PC-3 (cell line): Measurements from ENCODE around the gene SPIRE1. TPM values are rescaled to one million over a fixed set of nuclear protein-coding genes. Genes with fewer than 3 reads are reported as not detected.

Source experiments
- ATAC-seq: fragments of 200-7000 bp; cut with Tn5 transposase; 2 replicates; pipeline ENCODE4 v1.9.1; 2020; ENCODE audit warnings: mild to moderate bottlenecking, moderate library complexity
- BruUV-seq: library from RNA; stranded (reverse); fragments of 400-500 nt; replicated peaks from 2 replicates; lab custom pipeline; 2021; lab: Mats Ljungman, UMichigan
- CTCF ChIA-PET: fragments of 300-600 bp; sonication (Branson Sonifier 250); formaldehyde crosslinking; loops from one replicate; lab custom pipeline; 2022; ENCODE audit warnings: antibody characterized with exemption; lab: Charles Lee
- POLR2A ChIA-PET: fragments of 300-600 bp; sonication (Branson Sonifier 250); formaldehyde crosslinking; loops from one replicate; lab custom pipeline; 2022; ENCODE audit warnings: antibody characterized with exemption; ENCODE audit not compliant: unreplicated experiment; lab: Charles Lee
- DNase-seq: peaks from one replicate; pipeline ENCODE4 v3.0.0-alpha.2; 2015
- H2AFZ ChIP-seq: fragments of 300-600 bp; sonication (generic); 2 replicates; pipeline ENCODE4 v1.6.0; 2016; ENCODE audit warnings: antibody characterized with exemption, low read length
- H3F3A ChIP-seq: fragments of 300-600 bp; sonication (generic); one replicate; pipeline ENCODE4 v1.6.0; 2017; ENCODE audit warnings: antibody characterized with exemption, low read length, control low read depth, mild to moderate bottlenecking; ENCODE audit not compliant: unreplicated experiment
- H3K27ac ChIP-seq: fragments of 300-600 bp; sonication (generic); 2 replicates; pipeline ENCODE4 v1.5.1; 2016; ENCODE audit warnings: mild to moderate bottlenecking, low read length
- H3K27me3 ChIP-seq: fragments of 300-600 bp; sonication (generic); 2 replicates; pipeline ENCODE4 v1.6.1; 2016; ENCODE audit warnings: low read length, mixed read lengths
- H3K36me3 ChIP-seq: fragments of 300-600 bp; sonication (generic); 2 replicates; pipeline ENCODE4 v1.6.1; 2016; ENCODE audit warnings: low read depth, mixed run types, low read length, mixed read lengths
- H3K4me1 ChIP-seq: fragments of 300-600 bp; sonication (generic); 2 replicates; pipeline ENCODE4 v1.5.1; 2016; ENCODE audit warnings: low read length; ENCODE audit not compliant: insufficient read depth
- H3K4me2 ChIP-seq: fragments of 300-600 bp; sonication (generic); 2 replicates; pipeline ENCODE4 v1.6.0; 2016; ENCODE audit warnings: low read length
- H3K4me3 ChIP-seq: fragments of 300-600 bp; sonication (generic); 2 replicates; pipeline ENCODE4 v1.5.1; 2016; ENCODE audit warnings: mild to moderate bottlenecking, low read length, mixed read lengths
- H3K79me2 ChIP-seq: fragments of 300-600 bp; sonication (generic); 2 replicates; pipeline ENCODE4 v1.6.1; 2017; ENCODE audit warnings: low read length, mixed read lengths
- H3K9ac ChIP-seq: fragments of 300-600 bp; sonication (generic); 2 replicates; pipeline ENCODE4 v1.6.0; 2016; ENCODE audit warnings: mild to moderate bottlenecking, low read length
- H3K9me2 ChIP-seq: fragments of 300-600 bp; sonication (generic); replicated peaks from 2 replicates; pipeline ENCODE4 v1.6.1; 2016; ENCODE audit warnings: mixed run types, low read length, mixed read lengths
- H3K9me3 ChIP-seq: fragments of 300-600 bp; sonication (generic); 2 replicates; pipeline ENCODE4 v1.6.1; 2016; ENCODE audit warnings: low read length, mixed read lengths
- H4K20me1 ChIP-seq: fragments of 300-600 bp; sonication (generic); 2 replicates; pipeline ENCODE4 v1.6.1; 2016; ENCODE audit warnings: low read length, mixed read lengths
- EZH2 ChIP-seq: fragments of 300-600 bp; sonication (generic); IDR thresholded peaks from one replicate; pipeline ENCODE4 v1.6.1; 2017; ENCODE audit warnings: antibody characterized with exemption, mild to moderate bottlenecking, low read length; ENCODE audit not compliant: unreplicated experiment
- EZH2phosphoT487 ChIP-seq: fragments of 300-600 bp; sonication (generic); IDR thresholded peaks from 2 replicates; pipeline ENCODE4 v1.6.1; 2018; ENCODE audit warnings: mild to moderate bottlenecking, antibody characterized with exemption, low read length, borderline replicate concordance
- intact Hi-C: fragments of 100-400 bp; cut with micrococcal nuclease; formaldehyde crosslinking; loops from 2 replicates; pipeline ENCODE4 v1.9.0; 2023
- total RNA-seq: library from RNA; depleted of rRNA; stranded (reverse); fragments of >200 nt; gene quantifications from 2 replicates; pipeline ENCODE4 v1.2.3, GENCODE V29; 2014
- TF ChIP-seq, protein P1 (sequence below): fragments of 300-600 bp; sonication (generic); conservative IDR thresholded peaks from 2 replicates; pipeline ENCODE4 v1.5.1; 2017; ENCODE audit warnings: antibody characterized with exemption, low read depth, mild to moderate bottlenecking, low read length

SPIRE1 gene
- total RNA-seq, 1 experiment from 2014 or later, result 32.4 TPM

DNA sequence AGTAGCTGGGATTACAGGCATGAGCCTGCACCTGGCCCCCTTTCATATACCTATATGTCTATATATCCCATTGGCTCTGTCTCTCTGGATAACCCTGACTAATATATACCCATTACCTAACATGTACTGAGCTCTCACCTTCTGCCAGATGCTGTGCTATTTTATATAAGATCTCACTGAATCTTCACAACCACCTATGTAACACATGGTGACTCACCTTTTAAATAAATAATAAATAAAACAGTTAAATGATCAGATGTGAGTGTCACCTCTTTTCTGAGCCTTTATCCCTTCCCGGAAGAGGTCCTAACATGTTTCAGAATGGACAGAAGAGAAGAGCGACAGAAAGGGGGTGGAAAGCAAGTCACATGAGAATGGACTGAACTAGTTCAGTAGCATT lies 123.1 kb downstream of the SPIRE1 start:
- 0 out of 2 replicates have a peak, but pooled peaks cover 4% of the 10 kb centered on the region for H4K20me1 ChIP-seq
- TF ChIP-seq, protein P1, sequence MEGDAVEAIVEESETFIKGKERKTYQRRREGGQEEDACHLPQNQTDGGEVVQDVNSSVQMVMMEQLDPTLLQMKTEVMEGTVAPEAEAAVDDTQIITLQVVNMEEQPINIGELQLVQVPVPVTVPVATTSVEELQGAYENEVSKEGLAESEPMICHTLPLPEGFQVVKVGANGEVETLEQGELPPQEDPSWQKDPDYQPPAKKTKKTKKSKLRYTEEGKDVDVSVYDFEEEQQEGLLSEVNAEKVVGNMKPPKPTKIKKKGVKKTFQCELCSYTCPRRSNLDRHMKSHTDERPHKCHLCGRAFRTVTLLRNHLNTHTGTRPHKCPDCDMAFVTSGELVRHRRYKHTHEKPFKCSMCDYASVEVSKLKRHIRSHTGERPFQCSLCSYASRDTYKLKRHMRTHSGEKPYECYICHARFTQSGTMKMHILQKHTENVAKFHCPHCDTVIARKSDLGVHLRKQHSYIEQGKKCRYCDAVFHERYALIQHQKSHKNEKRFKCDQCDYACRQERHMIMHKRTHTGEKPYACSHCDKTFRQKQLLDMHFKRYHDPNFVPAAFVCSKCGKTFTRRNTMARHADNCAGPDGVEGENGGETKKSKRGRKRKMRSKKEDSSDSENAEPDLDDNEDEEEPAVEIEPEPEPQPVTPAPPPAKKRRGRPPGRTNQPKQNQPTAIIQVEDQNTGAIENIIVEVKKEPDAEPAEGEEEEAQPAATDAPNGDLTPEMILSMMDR, result no peak
- TF ChIP-seq EZH2phosphoT487, result no peak
- TF ChIP-seq EZH2, result no peak
- no peaks in the 10 kb centered on the region for H3K9me2 ChIP-seq
- no peak overlapping the region for H2AFZ ChIP-seq
- H3K9me3 ChIP-seq, result no peaks in the 10 kb centered on the region
- no peak overlapping the region for H3K4me3 ChIP-seq
- H3K27me3 ChIP-seq, result no peaks in the 10 kb centered on the region
- H3F3A ChIP-seq, result no peaks in the 10 kb centered on the region
- BruUV-seq, result TSS peak; percentile 12
- H3K27ac ChIP-seq, result no peak overlapping the region
- H3K9ac ChIP-seq, result no peak overlapping the region
- CTCF ChIA-PET, result no interaction called here
- POLR2A ChIA-PET, result no interaction called here
- intact Hi-C loops, result no loop called here
- H3K4me2 ChIP-seq, result no peak overlapping the region
- peaks cover 9% of the 10 kb centered on the region; the same call in 1 of the 2 replicates for H3K79me2 ChIP-seq
- ATAC-seq (peak; percentile 53), DNase-seq (peak; percentile 45)
- peaks cover 18% of the 10 kb centered on the region for H3K4me1 ChIP-seq
- no peaks in the 10 kb centered on the region for H3K36me3 ChIP-seq

DNA sequence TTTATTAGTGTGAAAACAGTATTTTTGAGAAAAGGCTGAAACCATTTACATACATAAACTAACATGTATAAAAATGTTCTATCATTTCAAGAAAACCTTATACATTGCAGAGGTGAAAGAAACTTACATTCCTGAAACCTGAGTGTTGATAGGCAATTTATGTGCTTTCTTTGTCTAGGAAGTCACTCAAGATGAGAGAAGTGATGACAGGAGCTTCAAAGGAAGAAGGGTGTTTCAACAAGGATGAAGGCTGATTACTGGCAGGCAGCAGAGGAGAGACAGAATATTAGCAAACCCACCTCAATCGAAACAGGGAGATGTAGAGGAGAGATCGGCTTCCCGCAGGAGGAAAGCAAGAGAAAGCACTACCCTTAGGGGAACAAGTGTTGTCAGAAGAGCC lies 125.2 kb downstream of the SPIRE1 start:
- Histone ChIP-seq H2AFZ (no peak overlapping the region), H3K9me3 (no peaks in the 10 kb centered on the region), H4K20me1 (0 out of 2 replicates have a peak, but pooled peaks cover 4% of the 10 kb centered on the region), H3K27me3 (no peaks in the 10 kb centered on the region), H3K4me1 (peaks cover 18% of the 10 kb centered on the region), H3K9me2 (no peaks in the 10 kb centered on the region), H3K36me3 (no peaks in the 10 kb centered on the region), H3K4me2 (no peak overlapping the region), H3F3A (no peaks in the 10 kb centered on the region), H3K9ac (no peak overlapping the region), H3K27ac (no peak overlapping the region), H3K79me2 (peaks cover 9% of the 10 kb centered on the region; the same call in 1 of the 2 replicates), H3K4me3 (no peak overlapping the region)
- no peak for ATAC-seq
- BruUV-seq, result no TSS peak
- ChIA-PET POLR2A (no interaction called here), CTCF (no interaction called here)
- no peak for DNase-seq
- intact Hi-C loops, result no loop called here
- TF ChIP-seq EZH2 (no peak), EZH2phosphoT487 (no peak)
- TF ChIP-seq, protein P1, result no peak

DNA sequence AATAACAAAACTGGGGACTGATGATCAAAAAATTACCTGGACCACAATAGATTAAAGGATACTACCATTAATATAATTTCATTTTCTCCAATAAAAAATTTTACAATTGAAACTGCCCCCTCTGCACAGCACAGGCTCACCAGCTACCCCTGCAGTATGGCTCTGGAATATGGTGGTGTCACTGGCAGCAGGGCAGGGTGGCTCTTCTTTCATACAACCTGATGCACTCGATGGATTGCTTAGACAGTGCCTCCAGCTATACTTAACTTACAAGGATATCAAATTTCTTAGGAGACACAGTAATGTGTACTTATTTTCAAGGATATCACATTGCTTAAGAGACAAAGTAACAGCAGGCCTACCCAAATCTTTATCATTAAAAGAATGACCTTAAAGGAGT lies 126.2 kb downstream of the SPIRE1 start:
- Histone ChIP-seq H3K9ac (no peak overlapping the region), H3K36me3 (no peaks in the 10 kb centered on the region), H3K4me1 (peaks cover 18% of the 10 kb centered on the region), H4K20me1 (0 out of 2 replicates have a peak, but pooled peaks cover 4% of the 10 kb centered on the region), H3K4me3 (no peak overlapping the region), H3K27ac (no peak overlapping the region), H3K79me2 (peaks cover 6% of the 10 kb centered on the region; the same call in 1 of the 2 replicates), H3K4me2 (no peak overlapping the region), H3K9me3 (no peaks in the 10 kb centered on the region), H3F3A (no peaks in the 10 kb centered on the region), H2AFZ (no peak overlapping the region), H3K9me2 (no peaks in the 10 kb centered on the region), H3K27me3 (no peaks in the 10 kb centered on the region)
- ChIA-PET POLR2A (interaction anchor here (0.5 kb wide), 1 partner anchor 123 kb away, joined by 8 read pairs; no protein-coding TSS in a partner anchor), CTCF (interaction anchor here (0.6 to 0.9 kb wide), 3 partner anchors 49 to 261 kb away, joined by 3 to 4 read pairs (median 4); partner anchors contain the start of gene AFG3L2)
- DNase-seq (peak; percentile 61), ATAC-seq (peak; percentile 76)
- intact Hi-C loops, result no loop called here
- no TSS peak for BruUV-seq
- TF ChIP-seq EZH2phosphoT487 (no peak), EZH2 (no peak)
- TF ChIP-seq, protein P1, result peak; percentile 50
